Activated T-helper 17 cell treated with anti-CD3 and anti-CD28 coated beads, Interleukin-2, amount 50 U/mL, for 72 hours (primary cell): ENCODE data around the gene MESP1. TPM values are rescaled to one million over a fixed set of nuclear protein-coding genes. Genes with fewer than 3 reads are reported as not detected.

Experiments
- ATAC-seq: fragments of 150-1000 bp; cut with Tn5 transposase; replicated peaks from 2 replicates; pipeline ENCODE4 v1.10.0; 2021; ENCODE audit warnings: mild to moderate bottlenecking, moderate library complexity
- H3K27ac Mint-ChIP-seq: one replicate; pipeline ENCODE4 v1.8.0; 2022; ENCODE audit warnings: mixed read lengths
- H3K27me3 Mint-ChIP-seq: one replicate; pipeline ENCODE4 v1.8.0; 2022; ENCODE audit warnings: mixed read lengths
- H3K36me3 Mint-ChIP-seq: one replicate; pipeline ENCODE4 v1.8.0; 2022; ENCODE audit warnings: low read depth, mild to moderate bottlenecking, mixed read lengths
- H3K4me1 Mint-ChIP-seq: one replicate; pipeline ENCODE4 v1.8.0; 2022; ENCODE audit warnings: mixed read lengths
- H3K4me3 Mint-ChIP-seq: one replicate; pipeline ENCODE4 v1.8.0; 2022; ENCODE audit warnings: mild to moderate bottlenecking, mixed read lengths
- H3K9me3 Mint-ChIP-seq: one replicate; pipeline ENCODE4 v1.8.0; 2022; ENCODE audit warnings: mixed read lengths
- total RNA-seq, 2 donors: library from RNA; stranded (reverse); gene quantifications; one replicate each; pipeline ENCODE4 v1.2.3, GENCODE V29; 2022

MESP1 gene
- total RNA-seq, 2 donors from 2014 or later: 2.1 to 3.7 TPM

DNA sequence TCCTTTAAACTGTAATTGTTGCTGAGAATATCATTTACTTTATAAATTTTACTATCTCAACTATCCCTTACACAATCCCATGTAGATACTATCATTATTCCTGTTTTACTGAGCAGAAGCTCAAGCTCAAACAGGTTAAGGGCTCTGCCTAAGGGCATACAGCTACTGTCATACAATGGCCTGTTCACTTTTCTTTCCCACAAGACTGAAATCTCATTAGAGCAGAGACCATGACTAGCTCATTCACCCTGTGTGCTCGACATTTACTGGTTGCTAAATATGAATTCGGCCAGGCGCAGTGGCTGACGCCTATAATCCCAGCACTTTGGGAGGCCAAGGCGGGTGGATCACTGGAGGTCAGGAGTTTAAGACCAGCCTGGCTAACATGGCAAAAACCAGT lies 23.4 kb upstream of the MESP1 start:
- no peak for ATAC-seq
- Mint-ChIP-seq H3K9me3 (no peaks in the 10 kb centered on the region), H3K4me1 (no peaks in the 10 kb centered on the region), H3K36me3 (no peaks in the 10 kb centered on the region), H3K27me3 (peaks cover 10% of the 10 kb centered on the region), H3K27ac (no peak overlapping the region), H3K4me3 (no peak overlapping the region)

DNA sequence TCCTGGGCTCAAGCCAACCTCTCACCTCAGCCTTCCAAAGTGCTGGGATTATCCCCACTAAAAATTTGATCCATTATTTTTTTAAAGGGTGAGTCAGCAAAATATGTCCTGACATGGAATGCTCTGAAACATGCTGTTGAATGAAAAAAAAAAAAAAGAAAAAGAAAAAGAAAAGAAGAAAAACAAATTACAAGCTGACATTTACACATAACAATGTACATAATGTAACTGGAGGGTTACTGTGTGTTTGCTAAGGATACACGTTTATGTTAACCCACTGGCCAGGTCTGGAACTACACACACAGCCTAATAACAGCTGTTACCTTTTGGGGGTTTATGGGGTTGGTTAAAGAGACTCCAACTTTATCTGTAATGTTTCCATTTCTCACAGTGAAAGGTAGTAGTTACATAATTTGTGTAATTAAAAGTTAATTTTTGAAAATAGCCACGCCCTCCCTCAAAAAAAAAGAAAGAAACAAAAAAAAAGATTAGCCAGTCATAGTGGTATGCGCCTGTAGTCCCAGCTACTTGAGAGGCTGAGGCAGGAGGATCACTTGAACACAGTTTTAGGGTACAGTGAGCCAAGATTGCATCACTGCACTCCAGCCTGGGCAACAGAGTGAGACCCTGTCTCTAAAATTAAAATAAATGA lies 22.0 kb upstream of the MESP1 start:
- Mint-ChIP-seq H3K36me3 (no peaks in the 10 kb centered on the region), H3K27ac (no peak overlapping the region), H3K9me3 (no peaks in the 10 kb centered on the region), H3K4me3 (no peak overlapping the region), H3K4me1 (no peaks in the 10 kb centered on the region), H3K27me3 (peaks cover 6% of the 10 kb centered on the region)
- ATAC-seq: no peak

DNA sequence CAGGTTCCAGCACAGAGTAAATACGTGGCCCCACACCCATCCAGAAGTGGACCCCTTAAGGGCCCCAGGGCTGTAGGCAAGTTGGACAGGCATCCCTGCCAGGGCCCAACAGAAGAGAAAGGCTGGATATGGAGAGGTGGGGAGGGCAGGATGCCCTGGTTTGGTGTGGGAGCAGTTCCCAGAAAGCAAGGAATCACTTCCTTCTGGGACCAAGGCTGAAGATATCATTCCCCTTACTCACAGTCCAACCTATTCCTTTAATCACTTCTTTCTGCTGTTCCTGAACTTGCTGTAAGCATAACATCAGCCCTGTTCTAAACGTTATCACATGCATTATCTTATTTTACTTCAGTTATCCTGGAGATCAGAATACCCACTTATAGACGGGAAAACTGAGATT lies 19.0 kb upstream of the MESP1 start:
- Mint-ChIP-seq H3K4me1 (peaks cover 5% of the 10 kb centered on the region), H3K27me3 (no peaks in the 10 kb centered on the region), H3K36me3 (no peaks in the 10 kb centered on the region), H3K27ac (no peak overlapping the region), H3K9me3 (no peaks in the 10 kb centered on the region), H3K4me3 (no peak overlapping the region)
- ATAC-seq: no peak

DNA sequence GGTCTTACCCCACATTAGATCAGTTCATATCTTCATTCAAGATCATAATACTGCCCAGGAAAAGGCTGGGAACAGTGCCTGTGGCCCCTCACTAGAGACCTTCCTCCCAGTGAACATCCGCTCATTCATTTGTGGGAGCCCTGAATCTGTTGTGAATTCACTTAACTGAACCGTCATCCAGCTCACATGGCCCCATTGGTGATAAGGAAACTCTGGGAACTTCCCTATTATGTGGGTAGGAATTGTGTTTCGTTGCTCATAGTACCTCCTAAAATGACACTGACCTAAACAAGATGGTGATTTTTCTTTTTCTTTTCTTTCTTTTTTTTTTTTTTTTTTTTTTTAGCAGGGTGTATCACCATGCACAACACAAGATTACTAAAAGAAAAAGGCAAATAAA lies 18.3 kb upstream of the MESP1 start:
- H3K4me1 Mint-ChIP-seq: peaks cover 5% of the 10 kb centered on the region
- H3K27ac Mint-ChIP-seq: no peak overlapping the region
- H3K9me3 Mint-ChIP-seq: no peaks in the 10 kb centered on the region
- H3K4me3 Mint-ChIP-seq: no peak overlapping the region
- no peaks in the 10 kb centered on the region for H3K36me3 Mint-ChIP-seq
- ATAC-seq: no peak
- no peaks in the 10 kb centered on the region for H3K27me3 Mint-ChIP-seq

DNA sequence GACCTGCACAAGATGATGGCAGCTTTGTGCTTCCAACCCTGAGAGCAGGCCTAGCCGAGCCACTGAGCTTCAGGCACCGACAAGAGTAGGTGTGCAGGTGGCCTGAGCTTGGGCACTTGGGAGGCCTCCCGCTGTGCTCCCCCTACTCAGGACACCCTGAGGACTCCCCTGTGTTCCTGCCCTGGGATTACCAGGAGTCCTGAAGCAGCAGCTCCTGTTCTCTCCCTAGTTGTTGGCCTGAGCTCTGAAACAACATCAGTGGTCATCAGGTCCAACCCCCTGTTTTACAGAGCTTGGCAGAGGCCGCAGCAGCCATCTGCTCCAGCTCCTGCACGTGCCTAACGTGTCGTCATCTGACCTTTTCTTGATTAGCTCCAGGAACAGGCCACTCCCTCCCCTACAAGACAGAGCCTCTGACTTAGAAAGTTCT lies 17.0 kb upstream of the MESP1 start:
- ATAC-seq: no peak
- peaks cover 5% of the 10 kb centered on the region for H3K4me1 Mint-ChIP-seq
- no peaks in the 10 kb centered on the region for H3K27me3 Mint-ChIP-seq
- no peaks in the 10 kb centered on the region for H3K36me3 Mint-ChIP-seq
- no peaks in the 10 kb centered on the region for H3K9me3 Mint-ChIP-seq
- no peak overlapping the region for H3K27ac Mint-ChIP-seq
- H3K4me3 Mint-ChIP-seq: no peak overlapping the region

DNA sequence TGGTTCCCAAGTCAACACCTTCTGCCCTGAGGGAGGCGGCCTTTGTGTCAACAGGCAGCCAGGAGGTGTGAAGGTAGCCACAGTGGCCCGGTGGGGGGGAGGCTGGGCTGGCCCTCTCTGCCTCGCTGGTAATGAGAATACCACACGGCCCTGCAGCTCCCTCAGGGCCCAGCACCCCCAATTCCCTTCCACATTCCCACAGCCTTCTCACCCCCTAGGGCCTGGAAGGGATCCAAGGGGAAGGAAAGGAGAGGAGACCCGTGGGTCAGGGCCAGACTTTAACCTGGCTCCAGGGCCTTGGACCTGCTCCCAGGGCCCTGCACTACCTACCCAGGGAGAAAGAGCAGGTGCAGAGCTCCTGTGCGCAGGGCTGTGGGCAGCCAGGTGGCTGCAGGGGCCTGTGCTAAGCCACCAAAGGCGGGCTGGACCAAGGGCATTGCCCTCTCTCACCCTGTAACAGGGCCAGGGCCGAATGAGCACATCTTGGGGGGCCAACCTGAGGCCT lies 16.4 kb upstream of the MESP1 start:
- no peaks in the 10 kb centered on the region for H3K36me3 Mint-ChIP-seq
- H3K4me1 Mint-ChIP-seq: peaks cover 5% of the 10 kb centered on the region
- no peak overlapping the region for H3K4me3 Mint-ChIP-seq
- no peak overlapping the region for H3K27ac Mint-ChIP-seq
- no peaks in the 10 kb centered on the region for H3K27me3 Mint-ChIP-seq
- no peaks in the 10 kb centered on the region for H3K9me3 Mint-ChIP-seq
- no peak for ATAC-seq

DNA sequence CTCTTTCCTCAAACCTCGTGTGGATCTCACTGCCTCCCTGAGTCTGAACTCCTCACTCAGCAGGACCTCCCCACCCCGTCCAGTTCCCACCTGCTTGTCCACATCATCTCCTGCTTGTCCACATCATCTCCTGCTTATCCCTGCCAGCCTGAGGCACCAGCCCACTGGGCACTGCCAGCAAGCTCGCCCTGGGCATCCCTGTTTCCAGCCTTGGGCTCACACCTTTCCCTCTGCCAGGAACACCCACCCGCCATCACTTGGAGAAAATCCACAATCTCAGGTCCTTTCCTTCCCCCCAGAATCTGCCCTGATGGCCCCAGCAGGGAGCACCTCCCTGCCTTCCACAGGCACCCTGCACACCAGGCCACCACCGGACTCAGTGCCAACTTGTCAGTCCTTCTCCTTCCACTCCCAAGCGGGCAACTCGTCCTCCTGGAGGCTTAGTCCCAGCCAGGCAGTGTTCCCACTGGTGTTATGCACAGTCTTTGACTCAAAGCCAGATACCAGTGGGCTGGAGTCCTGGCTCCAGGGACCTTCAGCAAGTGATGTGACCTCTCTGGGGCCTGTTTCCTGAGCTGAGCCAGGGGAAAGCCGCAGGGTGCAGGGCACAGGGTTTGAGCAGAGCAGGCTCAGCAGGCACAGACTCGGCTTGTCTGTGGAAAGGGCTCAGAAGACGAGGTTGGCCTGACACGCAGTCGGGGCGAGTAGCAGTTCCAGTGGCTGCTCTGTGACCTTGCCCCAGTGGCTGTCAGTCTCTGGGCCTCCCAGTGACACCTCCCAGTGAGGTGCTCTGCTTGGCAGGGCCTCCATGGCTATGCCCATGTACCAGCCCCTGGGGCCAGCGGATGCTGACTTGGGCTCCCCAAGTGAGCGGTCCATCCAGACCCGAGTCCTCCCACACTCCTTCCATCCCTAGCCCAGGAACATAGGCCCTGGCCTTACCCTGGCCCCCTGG lies 15.6 kb upstream of the MESP1 start:
- no peak overlapping the region for H3K4me3 Mint-ChIP-seq
- no peak for ATAC-seq
- H3K27me3 Mint-ChIP-seq: no peaks in the 10 kb centered on the region
- H3K4me1 Mint-ChIP-seq: peaks cover 5% of the 10 kb centered on the region
- no peaks in the 10 kb centered on the region for H3K9me3 Mint-ChIP-seq
- no peaks in the 10 kb centered on the region for H3K36me3 Mint-ChIP-seq
- peak overlapping the region; percentile 74 for H3K27ac Mint-ChIP-seq

DNA sequence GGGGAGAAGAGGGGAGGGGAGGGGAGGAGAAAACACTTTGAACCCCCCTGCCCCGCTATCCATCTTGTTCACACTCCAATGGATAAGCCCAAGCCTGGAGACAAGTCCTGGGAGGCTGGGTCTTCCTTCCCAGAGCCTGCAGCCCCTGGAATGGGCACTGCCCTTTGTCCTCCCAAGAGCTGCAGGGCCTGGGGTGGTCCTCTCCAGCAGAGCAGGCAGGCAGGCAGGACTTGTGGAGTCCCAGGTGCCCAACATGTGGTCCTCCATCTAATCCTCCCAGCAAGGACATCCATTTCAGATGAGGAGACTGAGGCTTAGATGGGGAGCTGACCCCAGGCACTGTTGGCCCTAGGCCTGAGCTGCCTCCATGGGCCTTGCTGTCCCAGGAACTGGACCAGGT lies 14.6 kb upstream of the MESP1 start:
- Mint-ChIP-seq H3K36me3 (no peaks in the 10 kb centered on the region), H3K27me3 (no peaks in the 10 kb centered on the region), H3K27ac (no peak overlapping the region), H3K4me1 (peaks cover 5% of the 10 kb centered on the region), H3K9me3 (no peaks in the 10 kb centered on the region), H3K4me3 (no peak overlapping the region)
- no peak for ATAC-seq

DNA sequence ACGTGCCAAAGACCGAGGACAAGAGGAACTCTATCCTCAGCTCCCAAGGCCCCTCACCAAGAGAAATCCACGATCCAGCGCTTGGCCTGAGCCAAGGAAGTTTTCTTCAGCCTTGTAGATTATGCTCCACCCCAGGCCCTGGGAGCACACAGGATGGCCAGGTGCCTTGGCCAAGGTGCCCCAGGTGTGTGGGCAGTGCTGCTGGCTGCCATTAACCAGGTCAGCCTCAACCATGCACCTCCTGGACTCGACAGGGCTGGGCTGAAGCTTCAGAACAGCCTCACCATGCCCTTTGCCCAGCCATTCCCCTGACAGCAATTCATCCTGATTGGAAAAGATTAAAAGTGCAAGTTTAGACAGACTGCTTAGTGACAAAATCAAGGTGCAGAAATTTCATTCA lies 10.9 kb upstream of the MESP1 start:
- ATAC-seq: no peak
- Mint-ChIP-seq H3K4me1 (peaks cover 5% of the 10 kb centered on the region), H3K27ac (no peak overlapping the region), H3K36me3 (no peaks in the 10 kb centered on the region), H3K9me3 (no peaks in the 10 kb centered on the region), H3K27me3 (no peaks in the 10 kb centered on the region), H3K4me3 (no peak overlapping the region)

DNA sequence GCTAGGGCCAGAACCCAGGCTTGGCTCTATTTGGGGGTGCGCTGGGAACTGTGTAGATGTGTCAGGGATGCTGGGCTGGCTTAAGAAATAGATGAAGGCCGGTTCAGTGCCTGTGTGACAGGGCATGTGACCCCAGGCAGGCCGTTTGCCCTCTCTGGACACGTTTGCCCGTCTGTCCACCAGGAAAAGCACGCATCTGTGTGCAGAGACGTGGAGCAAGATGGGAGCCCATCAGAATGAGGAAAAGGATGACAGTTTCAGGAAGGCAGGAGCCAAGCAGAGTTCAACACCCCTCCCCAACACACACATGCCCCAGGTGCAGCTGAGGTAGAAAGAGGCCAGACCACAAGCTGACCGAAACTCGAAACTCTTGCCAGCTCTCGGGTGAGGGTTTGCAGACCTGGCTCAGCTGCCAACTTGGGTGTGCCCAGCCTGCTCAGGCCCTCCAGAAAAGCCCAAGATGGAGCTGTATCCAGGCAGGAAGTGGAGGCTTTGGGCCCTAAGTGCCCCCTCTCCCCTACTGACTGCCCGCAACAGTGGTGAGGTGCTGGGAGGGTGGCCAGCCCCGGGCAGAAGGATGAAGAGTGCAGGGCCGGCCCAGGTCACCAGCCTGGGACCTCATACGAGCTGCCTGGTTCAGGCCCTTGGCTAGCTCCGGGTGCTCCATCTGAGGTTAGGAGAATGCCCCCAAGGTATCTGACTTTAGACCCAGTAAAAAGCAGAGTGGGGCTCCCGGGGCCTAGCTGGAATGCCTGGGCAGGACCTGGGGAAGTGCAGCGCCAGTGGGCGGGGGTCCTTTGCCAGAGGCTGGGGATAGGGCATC lies 10.2 kb upstream of the MESP1 start:
- H3K9me3 Mint-ChIP-seq: no peaks in the 10 kb centered on the region
- H3K27ac Mint-ChIP-seq: no peak overlapping the region
- no peaks in the 10 kb centered on the region for H3K27me3 Mint-ChIP-seq
- H3K4me3 Mint-ChIP-seq: no peak overlapping the region
- H3K36me3 Mint-ChIP-seq: no peaks in the 10 kb centered on the region
- peak; percentile 11 for ATAC-seq
- H3K4me1 Mint-ChIP-seq: peaks cover 1% of the 10 kb centered on the region

DNA sequence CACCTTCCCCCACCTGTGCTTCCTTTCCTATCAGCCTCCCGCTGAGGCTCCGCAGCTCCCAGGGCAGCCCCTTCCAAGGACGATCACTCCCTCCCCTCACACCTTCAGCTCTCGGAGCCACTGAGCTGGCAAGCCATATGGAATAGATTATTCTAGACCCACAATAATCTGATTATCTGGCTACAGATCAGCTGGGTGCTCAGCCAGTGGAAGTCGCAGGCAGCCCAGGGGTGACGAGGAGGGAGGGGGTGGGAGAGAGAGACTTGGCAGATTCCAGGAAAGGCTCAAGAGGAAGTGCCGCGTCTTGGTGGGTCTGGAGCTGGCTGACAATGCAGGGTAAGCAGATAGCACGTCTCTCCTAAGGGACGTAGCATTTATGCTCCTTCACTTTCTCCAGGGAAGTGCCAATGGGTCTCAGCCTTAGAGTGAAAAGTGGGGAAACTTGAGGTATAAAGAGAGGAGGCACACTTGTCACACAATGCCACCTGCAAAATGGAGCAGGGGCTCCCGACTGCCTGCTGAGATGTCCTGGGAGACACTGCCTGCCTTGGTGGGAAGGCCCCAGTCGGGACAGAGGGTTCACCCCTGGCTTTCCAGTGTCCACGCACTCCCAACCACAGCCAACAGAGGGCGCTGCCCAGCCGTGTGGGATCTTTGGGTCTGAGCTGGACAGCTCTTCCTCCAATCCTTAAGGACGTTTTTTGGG lies 9.4 kb upstream of the MESP1 start:
- Mint-ChIP-seq H3K4me3 (no peak overlapping the region), H3K27ac (no peak overlapping the region)

DNA sequence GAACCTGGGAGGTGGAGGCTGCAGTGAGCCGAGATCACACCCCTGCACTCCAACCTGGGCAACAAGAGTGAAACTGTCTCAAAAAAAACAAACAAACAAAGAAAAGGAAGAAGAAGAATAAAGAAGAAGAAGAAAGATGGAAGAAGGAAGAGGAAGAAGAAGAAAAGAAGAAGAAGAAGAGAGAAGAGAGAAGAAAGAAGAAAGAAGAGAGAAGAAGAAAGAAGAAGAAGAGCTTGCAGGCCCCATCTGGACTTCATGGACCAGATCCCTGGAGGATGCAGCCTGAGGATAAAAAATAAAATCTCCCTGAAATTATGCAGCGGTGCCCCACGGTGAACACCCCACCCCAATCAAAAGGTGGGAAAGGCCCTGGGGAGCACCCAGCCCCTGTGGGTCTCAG lies 8.8 kb upstream of the MESP1 start:
- H3K27me3 Mint-ChIP-seq: no peaks in the 10 kb centered on the region
- H3K36me3 Mint-ChIP-seq: no peaks in the 10 kb centered on the region
- H3K4me1 Mint-ChIP-seq: no peaks in the 10 kb centered on the region
- H3K9me3 Mint-ChIP-seq: no peaks in the 10 kb centered on the region
- no peak overlapping the region for H3K27ac Mint-ChIP-seq
- H3K4me3 Mint-ChIP-seq: no peak overlapping the region
- no peak for ATAC-seq

More for the DNA sequence above, 9.4 kb upstream of the MESP1 start:
- no peaks in the 10 kb centered on the region for H3K36me3 Mint-ChIP-seq
- ATAC-seq: peak; percentile 89
- H3K27me3 Mint-ChIP-seq: no peaks in the 10 kb centered on the region
- H3K9me3 Mint-ChIP-seq: no peaks in the 10 kb centered on the region
- H3K4me1 Mint-ChIP-seq: no peaks in the 10 kb centered on the region

DNA sequence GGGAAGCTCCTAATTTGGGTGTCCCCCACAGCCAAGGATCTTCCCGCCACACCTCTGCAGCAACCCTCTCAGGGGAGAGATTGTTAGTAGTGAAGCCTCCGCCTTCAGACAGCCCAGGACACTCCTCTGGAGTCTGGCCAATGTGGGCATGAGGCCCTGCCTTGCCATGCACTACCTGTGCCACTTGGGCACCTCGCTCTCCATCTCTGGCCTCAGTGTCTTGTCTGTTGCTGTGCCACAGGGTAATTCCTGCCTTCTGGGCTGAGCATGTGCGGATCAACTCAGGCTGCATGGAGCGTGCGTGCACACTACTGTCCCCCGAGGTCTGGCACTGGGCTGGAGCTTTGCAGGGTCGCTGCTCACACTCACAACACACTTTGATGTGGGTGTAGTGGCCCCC lies 7.9 kb upstream of the MESP1 start:
- no peak overlapping the region for H3K4me3 Mint-ChIP-seq
- ATAC-seq: no peak
- no peaks in the 10 kb centered on the region for H3K27me3 Mint-ChIP-seq
- no peaks in the 10 kb centered on the region for H3K9me3 Mint-ChIP-seq
- no peaks in the 10 kb centered on the region for H3K4me1 Mint-ChIP-seq
- H3K27ac Mint-ChIP-seq: no peak overlapping the region
- H3K36me3 Mint-ChIP-seq: no peaks in the 10 kb centered on the region

DNA sequence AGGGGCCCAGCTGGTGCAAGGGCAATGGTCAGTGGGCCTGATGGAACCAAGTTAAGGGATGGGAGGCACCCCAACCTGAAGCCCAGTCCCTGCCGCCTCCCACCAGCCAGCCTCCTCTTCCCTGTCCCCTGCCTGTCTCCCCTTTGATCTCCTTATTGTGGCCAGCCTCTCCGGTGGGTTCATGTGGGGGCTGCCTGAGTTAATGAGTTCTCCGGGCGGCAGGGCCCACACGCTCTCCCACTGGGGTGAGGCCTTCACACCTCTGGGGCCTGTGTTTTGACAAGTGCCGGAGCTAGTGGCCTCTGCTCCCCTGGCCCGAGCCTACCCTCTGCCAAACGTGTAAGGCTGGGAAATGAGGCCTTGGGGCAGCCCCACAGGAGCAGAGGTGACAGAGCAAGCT lies 7.2 kb upstream of the MESP1 start:
- H3K27me3 Mint-ChIP-seq: no peaks in the 10 kb centered on the region
- H3K4me3 Mint-ChIP-seq: no peak overlapping the region
- no peak overlapping the region for H3K27ac Mint-ChIP-seq
- ATAC-seq: no peak
- no peaks in the 10 kb centered on the region for H3K36me3 Mint-ChIP-seq
- no peaks in the 10 kb centered on the region for H3K9me3 Mint-ChIP-seq
- no peaks in the 10 kb centered on the region for H3K4me1 Mint-ChIP-seq
